Neural cell (in vitro differentiated cells): ENCODE results near the gene HSD11B2. TPM values are rescaled to one million over a fixed set of nuclear protein-coding genes. Genes with fewer than 3 reads are reported as not detected.

ENCODE experiments used
- H2AFZ ChIP-seq: fragments of 200-600, 300-800 bp; sonication (generic), shearing (Covaris generic); 2 replicates; pipeline ENCODE4 v1.6.0; 2014; ENCODE audit warnings: low read depth, mild to moderate bottlenecking, antibody characterized with exemption, low read length, moderate library complexity
- H3F3A ChIP-seq: fragments of 200-600 bp; shearing (Covaris generic); 2 replicates; pipeline ENCODE4 v1.6.1; 2016; ENCODE audit warnings: mild to moderate bottlenecking, moderate library complexity, mixed read lengths, antibody characterized with exemption, low read length; ENCODE audit not compliant: insufficient read depth, poor library complexity, severe bottlenecking
- H3K27ac ChIP-seq: fragments of 200-600, 300-800 bp; sonication (generic), shearing (Covaris generic); 2 replicates; pipeline ENCODE4 v1.5.1; 2014; ENCODE audit warnings: mild to moderate bottlenecking, low read length, moderate library complexity
- H3K27me3 ChIP-seq: fragments of 300-800, 200-600 bp; sonication (generic), shearing (Covaris generic); 2 replicates; pipeline ENCODE4 v1.6.0; 2014; ENCODE audit warnings: mild to moderate bottlenecking, low read depth, low read length, moderate library complexity; ENCODE audit not compliant: insufficient read depth
- H3K36me3 ChIP-seq: fragments of 300-800, 200-600 bp; sonication (generic), shearing (Covaris generic); 2 replicates; pipeline ENCODE4 v1.5.1; 2014; ENCODE audit warnings: mild to moderate bottlenecking, antibody characterized with exemption, low read length, moderate library complexity; ENCODE audit not compliant: insufficient read depth
- H3K4me2 ChIP-seq: fragments of 300-800, 200-600 bp; sonication (generic), shearing (Covaris generic); 2 replicates; pipeline ENCODE4 v1.6.0; 2014; ENCODE audit warnings: mild to moderate bottlenecking, low read length
- H3K4me3 ChIP-seq: fragments of 300-800, 200-600 bp; sonication (generic), shearing (Covaris generic); 2 replicates; pipeline ENCODE4 v1.5.1; 2014; ENCODE audit warnings: mild to moderate bottlenecking, low read length, moderate library complexity
- H3K79me2 ChIP-seq: fragments of 200-600 bp; shearing (Covaris generic); replicated peaks from 2 replicates; pipeline ENCODE4 v1.6.0; 2014; ENCODE audit warnings: mild to moderate bottlenecking, low read length, moderate library complexity; ENCODE audit not compliant: insufficient read depth
- H3K9ac ChIP-seq: fragments of 300-800, 200-600 bp; sonication (generic), shearing (Covaris generic); 2 replicates; pipeline ENCODE4 v1.6.1; 2016; ENCODE audit warnings: mild to moderate bottlenecking, low read length, mixed read lengths
- H3K9me2 ChIP-seq: fragments of 200-600 bp; shearing (Covaris generic); 2 replicates; pipeline ENCODE4 v1.6.1; 2016; ENCODE audit warnings: mild to moderate bottlenecking, low read length, mixed read lengths; ENCODE audit not compliant: insufficient read depth
- H3K9me3 ChIP-seq: fragments of 200-600, 300-800 bp; sonication (generic), shearing (Covaris generic); 2 replicates; pipeline ENCODE4 v1.6.1; 2016; ENCODE audit warnings: mild to moderate bottlenecking, mixed run types, low read length, moderate library complexity, mixed read lengths
- H4K20me1 ChIP-seq: fragments of 200-600 bp; shearing (Covaris generic); 2 replicates; pipeline ENCODE4 v1.6.1; 2016; ENCODE audit warnings: mild to moderate bottlenecking, mixed run types; ENCODE audit not compliant: insufficient read depth
- EP300 ChIP-seq: fragments of 450-650 bp; conservative IDR thresholded peaks from 2 replicates; pipeline ENCODE4 v1.6.1; 2014; ENCODE audit warnings: antibody characterized with exemption, mild to moderate bottlenecking, moderate library complexity; ENCODE audit not compliant: poor library complexity, severe bottlenecking
- EZH2 ChIP-seq: fragments of 200-600, 300-800 bp; shearing (Covaris generic), sonication (generic); IDR thresholded peaks from 2 replicates; pipeline ENCODE4 v1.6.1; 2014; ENCODE audit warnings: antibody characterized with exemption, low read length, borderline replicate concordance, mild to moderate bottlenecking; ENCODE audit not compliant: insufficient read depth, poor library complexity, severe bottlenecking
- MXI1 ChIP-seq: fragments of 450-650 bp; conservative IDR thresholded peaks from 2 replicates; pipeline ENCODE4 v1.6.1; 2014; ENCODE audit warnings: antibody characterized with exemption, mild to moderate bottlenecking; ENCODE audit not compliant: poor library complexity, severe bottlenecking
- POLR2AphosphoS5 ChIP-seq: IDR thresholded peaks from 2 replicates; pipeline ENCODE4 v1.6.1; 2012
- RAD21 ChIP-seq: fragments of 450-650 bp; conservative IDR thresholded peaks from 2 replicates; pipeline ENCODE4 v1.6.1; 2014; ENCODE audit warnings: antibody characterized with exemption, mild to moderate bottlenecking, moderate library complexity
- SMC3 ChIP-seq: fragments of 450-650 bp; conservative IDR thresholded peaks from 2 replicates; pipeline ENCODE4 v1.6.1; 2014; ENCODE audit warnings: antibody characterized with exemption, mild to moderate bottlenecking, moderate library complexity; ENCODE audit not compliant: poor library complexity
- TAF1 ChIP-seq: IDR thresholded peaks from 2 replicates; pipeline ENCODE4 v1.6.1; 2012; ENCODE audit warnings: low read depth
- polyA plus RNA-seq: library from polyadenylated mRNA; depleted of rRNA; stranded (reverse); fragments of >200 nt; gene quantifications from 2 replicates; pipeline ENCODE4 v1.2.3, GENCODE V29; 2014
- TF ChIP-seq, protein P1 (sequence below): fragments of 450-650 bp; IDR thresholded peaks from 2 replicates; pipeline ENCODE4 v1.5.1; 2014; ENCODE audit warnings: antibody characterized with exemption, mild to moderate bottlenecking, moderate library complexity; ENCODE audit not compliant: poor library complexity, severe bottlenecking
- TF ChIP-seq, protein P2 (sequence below): IDR thresholded peaks from 2 replicates; pipeline ENCODE4 v1.6.1; 2012; ENCODE audit warnings: borderline replicate concordance

The HSD11B2 gene
- polyA plus RNA-seq, 1 donor from 2014 or later = 0.24 TPM

DNA sequence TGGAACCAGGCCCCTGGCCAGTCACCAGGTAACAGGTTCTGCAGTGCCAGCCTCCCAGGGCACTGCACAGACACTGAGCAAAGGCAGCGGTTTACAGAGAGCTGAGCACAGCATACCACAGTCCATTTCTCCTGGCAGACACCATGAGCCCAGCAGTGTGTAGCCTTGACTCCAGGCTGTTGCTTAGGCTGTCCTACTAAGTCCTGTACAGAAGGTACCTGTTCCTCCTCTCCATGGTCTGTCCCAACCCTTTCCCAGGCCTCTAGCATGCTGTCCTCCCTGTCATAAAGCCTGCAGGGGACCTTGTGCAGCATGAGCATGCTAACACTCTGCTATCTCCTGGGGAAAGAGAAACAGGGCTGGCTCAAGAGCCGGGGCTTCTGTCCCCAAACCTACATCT lies 30.0 kb downstream of the HSD11B2 start:
- H3K4me2 ChIP-seq = no peak overlapping the region
- H4K20me1 ChIP-seq = no peaks in the 10 kb centered on the region
- no peak overlapping the region for H3K27ac ChIP-seq
- no peaks in the 10 kb centered on the region for H3F3A ChIP-seq
- H3K9ac ChIP-seq = no peak overlapping the region
- H3K9me2 ChIP-seq = no peaks in the 10 kb centered on the region
- no peak for TF ChIP-seq RAD21
- TF ChIP-seq MXI1 = no peak
- TF ChIP-seq SMC3 = no peak
- TF ChIP-seq POLR2AphosphoS5 = no peak
- TF ChIP-seq EP300 = no peak
- no peak for TF ChIP-seq TAF1
- TF ChIP-seq EZH2 = no peak
- TF ChIP-seq, protein P1, sequence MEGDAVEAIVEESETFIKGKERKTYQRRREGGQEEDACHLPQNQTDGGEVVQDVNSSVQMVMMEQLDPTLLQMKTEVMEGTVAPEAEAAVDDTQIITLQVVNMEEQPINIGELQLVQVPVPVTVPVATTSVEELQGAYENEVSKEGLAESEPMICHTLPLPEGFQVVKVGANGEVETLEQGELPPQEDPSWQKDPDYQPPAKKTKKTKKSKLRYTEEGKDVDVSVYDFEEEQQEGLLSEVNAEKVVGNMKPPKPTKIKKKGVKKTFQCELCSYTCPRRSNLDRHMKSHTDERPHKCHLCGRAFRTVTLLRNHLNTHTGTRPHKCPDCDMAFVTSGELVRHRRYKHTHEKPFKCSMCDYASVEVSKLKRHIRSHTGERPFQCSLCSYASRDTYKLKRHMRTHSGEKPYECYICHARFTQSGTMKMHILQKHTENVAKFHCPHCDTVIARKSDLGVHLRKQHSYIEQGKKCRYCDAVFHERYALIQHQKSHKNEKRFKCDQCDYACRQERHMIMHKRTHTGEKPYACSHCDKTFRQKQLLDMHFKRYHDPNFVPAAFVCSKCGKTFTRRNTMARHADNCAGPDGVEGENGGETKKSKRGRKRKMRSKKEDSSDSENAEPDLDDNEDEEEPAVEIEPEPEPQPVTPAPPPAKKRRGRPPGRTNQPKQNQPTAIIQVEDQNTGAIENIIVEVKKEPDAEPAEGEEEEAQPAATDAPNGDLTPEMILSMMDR = no peak
- TF ChIP-seq, protein P2, sequence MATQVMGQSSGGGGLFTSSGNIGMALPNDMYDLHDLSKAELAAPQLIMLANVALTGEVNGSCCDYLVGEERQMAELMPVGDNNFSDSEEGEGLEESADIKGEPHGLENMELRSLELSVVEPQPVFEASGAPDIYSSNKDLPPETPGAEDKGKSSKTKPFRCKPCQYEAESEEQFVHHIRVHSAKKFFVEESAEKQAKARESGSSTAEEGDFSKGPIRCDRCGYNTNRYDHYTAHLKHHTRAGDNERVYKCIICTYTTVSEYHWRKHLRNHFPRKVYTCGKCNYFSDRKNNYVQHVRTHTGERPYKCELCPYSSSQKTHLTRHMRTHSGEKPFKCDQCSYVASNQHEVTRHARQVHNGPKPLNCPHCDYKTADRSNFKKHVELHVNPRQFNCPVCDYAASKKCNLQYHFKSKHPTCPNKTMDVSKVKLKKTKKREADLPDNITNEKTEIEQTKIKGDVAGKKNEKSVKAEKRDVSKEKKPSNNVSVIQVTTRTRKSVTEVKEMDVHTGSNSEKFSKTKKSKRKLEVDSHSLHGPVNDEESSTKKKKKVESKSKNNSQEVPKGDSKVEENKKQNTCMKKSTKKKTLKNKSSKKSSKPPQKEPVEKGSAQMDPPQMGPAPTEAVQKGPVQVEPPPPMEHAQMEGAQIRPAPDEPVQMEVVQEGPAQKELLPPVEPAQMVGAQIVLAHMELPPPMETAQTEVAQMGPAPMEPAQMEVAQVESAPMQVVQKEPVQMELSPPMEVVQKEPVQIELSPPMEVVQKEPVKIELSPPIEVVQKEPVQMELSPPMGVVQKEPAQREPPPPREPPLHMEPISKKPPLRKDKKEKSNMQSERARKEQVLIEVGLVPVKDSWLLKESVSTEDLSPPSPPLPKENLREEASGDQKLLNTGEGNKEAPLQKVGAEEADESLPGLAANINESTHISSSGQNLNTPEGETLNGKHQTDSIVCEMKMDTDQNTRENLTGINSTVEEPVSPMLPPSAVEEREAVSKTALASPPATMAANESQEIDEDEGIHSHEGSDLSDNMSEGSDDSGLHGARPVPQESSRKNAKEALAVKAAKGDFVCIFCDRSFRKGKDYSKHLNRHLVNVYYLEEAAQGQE = no peak
- H3K9me3 ChIP-seq = no peaks in the 10 kb centered on the region
- H3K4me3 ChIP-seq = no peak overlapping the region
- H2AFZ ChIP-seq = no peak overlapping the region
- no peaks in the 10 kb centered on the region for H3K27me3 ChIP-seq
- H3K79me2 ChIP-seq = peaks cover 6% of the 10 kb centered on the region
- no peaks in the 10 kb centered on the region for H3K36me3 ChIP-seq

DNA sequence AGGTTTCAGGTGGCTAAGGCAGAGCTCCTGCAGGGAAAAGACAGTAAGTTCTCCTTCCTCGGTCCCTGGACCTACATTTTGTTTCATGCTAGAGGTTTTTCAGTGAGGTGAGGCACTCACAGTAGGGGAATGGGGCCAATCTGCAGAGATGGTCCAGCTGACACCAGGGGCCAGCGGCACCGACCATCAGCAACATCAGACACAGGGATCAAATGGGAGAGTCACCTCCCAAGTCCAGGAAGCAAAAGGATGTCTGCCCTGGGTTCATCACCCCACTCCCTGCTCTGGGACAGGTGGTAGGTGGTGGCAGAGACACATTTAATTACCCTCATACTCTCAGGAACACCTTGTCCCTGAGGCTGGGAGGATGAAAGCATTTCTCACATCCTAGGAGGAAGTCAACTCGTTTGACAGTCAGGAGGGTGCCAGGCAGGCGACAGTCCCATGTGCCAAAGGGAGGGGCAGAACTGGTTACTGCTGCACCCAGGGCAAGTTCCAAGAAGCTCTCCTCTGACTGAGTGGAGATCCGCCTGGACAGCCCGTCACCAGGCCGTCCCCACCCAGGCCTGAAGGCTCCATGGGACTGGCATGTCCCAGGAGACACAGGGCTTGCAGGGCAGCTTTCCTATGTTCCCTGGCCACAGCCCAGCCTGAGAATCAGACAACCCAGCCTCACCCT lies 30.8 kb downstream of the HSD11B2 start:
- H2AFZ ChIP-seq = no peak overlapping the region
- H4K20me1 ChIP-seq = no peaks in the 10 kb centered on the region
- no peak overlapping the region for H3K9ac ChIP-seq
- TF ChIP-seq SMC3 = no peak
- H3K9me2 ChIP-seq = no peaks in the 10 kb centered on the region
- H3K79me2 ChIP-seq = peaks cover 6% of the 10 kb centered on the region
- H3K9me3 ChIP-seq = no peaks in the 10 kb centered on the region
- H3K27me3 ChIP-seq = no peaks in the 10 kb centered on the region
- no peaks in the 10 kb centered on the region for H3K36me3 ChIP-seq
- no peak overlapping the region for H3K4me3 ChIP-seq
- H3K27ac ChIP-seq = no peak overlapping the region
- H3F3A ChIP-seq = no peaks in the 10 kb centered on the region
- no peak overlapping the region for H3K4me2 ChIP-seq
